ENCODE measurements around the gene DNAAF8.

The DNAAF8 gene

GRCh38 chr16:4726616-4727015 is 7.7 kb upstream of the DNAAF8 start:
- DNase-seq (ENCODE audit: extremely low read depth, insufficient read length), result no peak
- H3K4me3 ChIP-seq (replicated peaks; ENCODE audit: low read depth, low read length), result no peak overlapping the region
- H3K27me3 ChIP-seq (replicated peaks; ENCODE audit: control insufficient read depth, insufficient read depth, low read length), result no peaks in the 10 kb centered on the region
- H3K36me3 ChIP-seq (ENCODE audit: control insufficient read depth, insufficient read depth, low read length), result peaks cover 8% of the 10 kb centered on the region
- TF ChIP-seq, protein P1, sequence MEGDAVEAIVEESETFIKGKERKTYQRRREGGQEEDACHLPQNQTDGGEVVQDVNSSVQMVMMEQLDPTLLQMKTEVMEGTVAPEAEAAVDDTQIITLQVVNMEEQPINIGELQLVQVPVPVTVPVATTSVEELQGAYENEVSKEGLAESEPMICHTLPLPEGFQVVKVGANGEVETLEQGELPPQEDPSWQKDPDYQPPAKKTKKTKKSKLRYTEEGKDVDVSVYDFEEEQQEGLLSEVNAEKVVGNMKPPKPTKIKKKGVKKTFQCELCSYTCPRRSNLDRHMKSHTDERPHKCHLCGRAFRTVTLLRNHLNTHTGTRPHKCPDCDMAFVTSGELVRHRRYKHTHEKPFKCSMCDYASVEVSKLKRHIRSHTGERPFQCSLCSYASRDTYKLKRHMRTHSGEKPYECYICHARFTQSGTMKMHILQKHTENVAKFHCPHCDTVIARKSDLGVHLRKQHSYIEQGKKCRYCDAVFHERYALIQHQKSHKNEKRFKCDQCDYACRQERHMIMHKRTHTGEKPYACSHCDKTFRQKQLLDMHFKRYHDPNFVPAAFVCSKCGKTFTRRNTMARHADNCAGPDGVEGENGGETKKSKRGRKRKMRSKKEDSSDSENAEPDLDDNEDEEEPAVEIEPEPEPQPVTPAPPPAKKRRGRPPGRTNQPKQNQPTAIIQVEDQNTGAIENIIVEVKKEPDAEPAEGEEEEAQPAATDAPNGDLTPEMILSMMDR (IDR thresholded peaks at IDR 0.05; ENCODE audit: insufficient read depth, low read length, poor library complexity, severe bottlenecking), result no peak

GRCh38 chr16:4728676-4729075 is 5.7 kb upstream of the DNAAF8 start:
- TF ChIP-seq, protein P1 (IDR thresholded peaks at IDR 0.05; ENCODE audit: insufficient read depth, low read length, poor library complexity, severe bottlenecking), result no peak
- H3K36me3 ChIP-seq (ENCODE audit: control insufficient read depth, insufficient read depth, low read length), result peaks cover 8% of the 10 kb centered on the region

GRCh38 chr16:4729876-4730275 is 4.5 kb upstream of the DNAAF8 start:
- TF ChIP-seq, protein P1 (IDR thresholded peaks at IDR 0.05; ENCODE audit: insufficient read depth, low read length, poor library complexity, severe bottlenecking), result no peak

More at GRCh38 chr16:4728676-4729075, 5.7 kb upstream of the DNAAF8 start:
- Histone ChIP-seq H3K4me3 (replicated peaks; ENCODE audit: low read depth, low read length) (no peak overlapping the region), H3K27me3 (replicated peaks; ENCODE audit: control insufficient read depth, insufficient read depth, low read length) (no peaks in the 10 kb centered on the region)
- no peak for DNase-seq (ENCODE audit: extremely low read depth, insufficient read length)

DNA sequence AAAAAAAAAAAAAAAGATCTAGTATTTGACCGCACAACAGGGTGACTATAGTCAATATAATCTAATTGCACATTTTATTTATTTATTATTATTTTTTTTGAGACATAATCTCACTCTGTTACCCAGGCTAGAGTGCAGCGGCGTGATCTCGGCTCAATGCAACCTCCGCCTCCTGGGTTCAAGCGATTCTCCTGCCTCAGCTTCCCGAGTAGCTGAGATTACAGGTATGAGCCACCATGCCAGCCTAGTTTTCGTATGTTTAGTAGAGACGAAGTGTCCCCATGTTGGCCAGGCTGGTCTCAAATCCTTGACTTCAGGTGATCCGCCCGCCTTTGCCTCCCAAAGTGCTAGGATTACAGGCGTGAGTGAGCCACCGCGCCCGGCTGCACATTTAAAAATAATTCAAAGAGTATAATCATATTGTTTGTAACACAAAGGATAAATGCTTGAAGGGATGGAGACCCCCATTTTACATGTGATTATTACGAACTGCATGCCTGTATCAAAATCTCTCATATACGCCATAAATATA is 1.1 kb upstream of the DNAAF8 start:
- TF ChIP-seq, protein P1 (IDR thresholded peaks at IDR 0.05; ENCODE audit: insufficient read depth, low read length, poor library complexity, severe bottlenecking), result no peak
- Histone ChIP-seq H3K27me3 (replicated peaks; ENCODE audit: control insufficient read depth, insufficient read depth, low read length) (no peaks in the 10 kb centered on the region), H3K36me3 (ENCODE audit: control insufficient read depth, insufficient read depth, low read length) (peaks cover 3% of the 10 kb centered on the region), H3K4me3 (replicated peaks; ENCODE audit: low read depth, low read length) (peak overlapping the region; percentile 95)
- no peak for DNase-seq (ENCODE audit: extremely low read depth, insufficient read length)

More at GRCh38 chr16:4729876-4730275, 4.5 kb upstream of the DNAAF8 start:
- DNase-seq (ENCODE audit: extremely low read depth, insufficient read length), result no peak
- peaks cover 8% of the 10 kb centered on the region for H3K36me3 ChIP-seq (ENCODE audit: control insufficient read depth, insufficient read depth, low read length)
- H3K4me3 ChIP-seq (replicated peaks; ENCODE audit: low read depth, low read length), result no peak overlapping the region
- no peaks in the 10 kb centered on the region for H3K27me3 ChIP-seq (replicated peaks; ENCODE audit: control insufficient read depth, insufficient read depth, low read length)

DNA sequence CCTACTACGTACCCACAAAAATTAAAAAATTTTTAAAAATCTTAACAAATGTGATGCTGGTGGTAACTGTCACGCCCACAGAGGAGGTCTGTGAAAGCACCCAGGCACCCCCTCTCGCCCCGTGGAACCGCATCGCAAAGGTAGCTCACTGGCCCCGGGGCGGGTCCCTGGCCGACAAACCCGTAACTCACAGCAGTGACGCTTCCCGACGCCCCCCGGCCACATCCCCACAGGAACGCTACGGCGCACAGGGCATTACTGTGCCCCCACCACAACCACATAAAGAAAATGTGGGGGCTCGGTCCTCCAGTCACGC is 632 bp upstream of the DNAAF8 start:
- DNase-seq (ENCODE audit: extremely low read depth, insufficient read length), result no peak
- TF ChIP-seq, protein P1 (IDR thresholded peaks at IDR 0.05; ENCODE audit: insufficient read depth, low read length, poor library complexity, severe bottlenecking), result no peak
- Histone ChIP-seq H3K36me3 (ENCODE audit: control insufficient read depth, insufficient read depth, low read length) (peaks cover 3% of the 10 kb centered on the region), H3K27me3 (replicated peaks; ENCODE audit: control insufficient read depth, insufficient read depth, low read length) (no peaks in the 10 kb centered on the region), H3K4me3 (replicated peaks; ENCODE audit: low read depth, low read length) (peak overlapping the region; percentile 95)
